ENCODE measurements around the gene CDH12.
A peak's percentile ranks its signal among the peaks of the same experiment; 100 is the strongest.
"Not testable (repeated sequence)": the region's sequence is repeated elsewhere in the genome, so short reads cannot be mapped to it uniquely, and the experiment has no call there.

CDH12 gene

GRCh38 chr5:22431406-22431805 lies 421.7 kb downstream of the CDH12 start:
- DNase-seq = no peak

- DNase-seq = no peak
Observed at GRCh38 chr5:22411554-22412349, 441.4 kb downstream of the CDH12 start.

- no peak for DNase-seq
Observed at GRCh38 chr5:22391956-22392355, 461.2 kb downstream of the CDH12 start.

- DNase-seq = no peak
Observed at GRCh38 chr5:22390888-22391287, 462.3 kb downstream of the CDH12 start.

- DNase-seq = no peak
Observed at GRCh38 chr5:22372826-22373660, 480.1 kb downstream of the CDH12 start.

GRCh38 chr5:22372376-22372775 lies 480.8 kb downstream of the CDH12 start:
- peak; percentile 79 for DNase-seq

- DNase-seq = no peak
Observed at GRCh38 chr5:22354956-22355355, 498.2 kb downstream of the CDH12 start.

- DNase-seq = no peak
Observed at GRCh38 chr5:22352493-22352892, 500.7 kb downstream of the CDH12 start.

GRCh38 chr5:22351178-22351577 lies 502.0 kb downstream of the CDH12 start:
- no peak for DNase-seq

- DNase-seq = no peak
Observed at GRCh38 chr5:22348027-22348426, 505.1 kb downstream of the CDH12 start.

- no peak for DNase-seq
Observed at GRCh38 chr5:22344000-22344399, 509.1 kb downstream of the CDH12 start.

- no peak for DNase-seq
Observed at GRCh38 chr5:22341406-22341805, 511.7 kb downstream of the CDH12 start.

GRCh38 chr5:22332949-22333348 lies 520.2 kb downstream of the CDH12 start:
- not testable (repeated sequence) for DNase-seq

- no peak for DNase-seq
Observed at GRCh38 chr5:22329683-22330082, 523.5 kb downstream of the CDH12 start.

- DNase-seq = no peak
Observed at GRCh38 chr5:22319798-22320197, 533.3 kb downstream of the CDH12 start.

- DNase-seq = no peak
Observed at GRCh38 chr5:22316294-22316693, 536.9 kb downstream of the CDH12 start.

GRCh38 chr5:22315052-22315451 lies 538.1 kb downstream of the CDH12 start:
- not testable (repeated sequence) for DNase-seq

- DNase-seq = no peak
Observed at GRCh38 chr5:22314548-22314947, 538.6 kb downstream of the CDH12 start.

- no peak for DNase-seq
Observed at GRCh38 chr5:22306011-22306410, 547.1 kb downstream of the CDH12 start.

- no peak for DNase-seq
Observed at GRCh38 chr5:22295832-22296231, 557.3 kb downstream of the CDH12 start.

GRCh38 chr5:22293147-22293546 lies 560.0 kb downstream of the CDH12 start:
- DNase-seq = no peak

GRCh38 chr5:22278164-22278563 lies 575.0 kb downstream of the CDH12 start:
- no peak for DNase-seq

- no peak for DNase-seq
Observed at GRCh38 chr5:22277006-22277405, 576.1 kb downstream of the CDH12 start.

GRCh38 chr5:22265855-22266254 lies 587.3 kb downstream of the CDH12 start:
- not testable (repeated sequence) for DNase-seq
